Activated CD4-positive, CD25-positive, alpha-beta regulatory T cell treated with anti-CD3 and anti-CD28 coated beads, Interleukin-2, amount 50 U/mL, for 72 hours (primary cell): ENCODE measurements around the gene NT5DC4.

Source experiments
- DNase-seq: peaks from one replicate; pipeline ENCODE4 v3.0.0; 2021

Gene NT5DC4

GRCh38 chr2:112724591-112725525, 4.0 kb downstream of the NT5DC4 start:
- DNase-seq, result no peak

- no peak for DNase-seq
These were observed 5.0 kb downstream of the NT5DC4 start for GRCh38 chr2:112725545-112726457.

GRCh38 chr2:112726487-112727190, 5.8 kb downstream of the NT5DC4 start:
- DNase-seq, result peak; percentile 88

- no peak for DNase-seq
These were observed 6.6 kb downstream of the NT5DC4 start for GRCh38 chr2:112727276-112728028.

GRCh38 chr2:112728029-112728362, 7.2 kb downstream of the NT5DC4 start:
- no peak for DNase-seq

GRCh38 chr2:112728378-112729175, 7.8 kb downstream of the NT5DC4 start:
- DNase-seq, result no peak

GRCh38 chr2:112730216-112730615, 9.4 kb downstream of the NT5DC4 start:
- no peak for DNase-seq

GRCh38 chr2:112730791-112731190, 10.0 kb downstream of the NT5DC4 start:
- no peak for DNase-seq

GRCh38 chr2:112731479-112731878, 10.7 kb downstream of the NT5DC4 start:
- DNase-seq, result no peak

GRCh38 chr2:112733456-112733855, 12.6 kb downstream of the NT5DC4 start:
- no peak for DNase-seq

GRCh38 chr2:112733871-112734270, 13.1 kb downstream of the NT5DC4 start:
- DNase-seq, result no peak

GRCh38 chr2:112737542-112738232, 16.9 kb downstream of the NT5DC4 start:
- DNase-seq, result no peak

- DNase-seq, result no peak
These were observed 19.7 kb downstream of the NT5DC4 start for GRCh38 chr2:112740527-112740926.

- peak; percentile 85 for DNase-seq
These were observed 29.1 kb downstream of the NT5DC4 start for GRCh38 chr2:112749755-112750559.

GRCh38 chr2:112750560-112750843, 29.7 kb downstream of the NT5DC4 start:
- no peak for DNase-seq

- no peak for DNase-seq
These were observed 30.8 kb downstream of the NT5DC4 start for GRCh38 chr2:112751451-112752197.

GRCh38 chr2:112752667-112753066, 31.8 kb downstream of the NT5DC4 start:
- DNase-seq, result no peak

- DNase-seq, result no peak
These were observed 33.7 kb downstream of the NT5DC4 start for GRCh38 chr2:112754564-112754963.

GRCh38 chr2:112755444-112755843, 34.6 kb downstream of the NT5DC4 start:
- DNase-seq, result no peak
